Trophoblast cell (in vitro differentiated cells and primary cell): ENCODE data around the gene HIPK2.

Source experiments
- DNase-seq, 2 donors: peaks; one replicate each; pipeline ENCODE4 v3.0.0-alpha.2; 2016
- H2AFZ ChIP-seq: 2 replicates; pipeline ENCODE4 v1.6.1; 2013; ENCODE audit warnings: low read length, moderate library complexity, mild to moderate bottlenecking; ENCODE audit not compliant: insufficient read depth, poor library complexity
- H2AK5ac ChIP-seq: 2 replicates; pipeline ENCODE4 v1.6.1; 2013; ENCODE audit warnings: mild to moderate bottlenecking, low read length
- H2BK120ac ChIP-seq: 2 replicates; pipeline ENCODE4 v1.6.1; 2013; ENCODE audit warnings: low read length, mild to moderate bottlenecking, moderate library complexity; ENCODE audit not compliant: insufficient read depth, poor library complexity
- H2BK12ac ChIP-seq: 2 replicates; pipeline ENCODE4 v1.6.1; 2013; ENCODE audit warnings: mild to moderate bottlenecking, low read length, moderate library complexity
- H2BK5ac ChIP-seq: 2 replicates; pipeline ENCODE4 v1.6.1; 2013; ENCODE audit warnings: low read length, low read depth, moderate library complexity, mild to moderate bottlenecking; ENCODE audit not compliant: poor library complexity
- H3K14ac ChIP-seq: 2 replicates; pipeline ENCODE4 v1.6.1; 2013; ENCODE audit warnings: mild to moderate bottlenecking, low read length
- H3K18ac ChIP-seq: 2 replicates; pipeline ENCODE4 v1.6.1; 2013; ENCODE audit warnings: mild to moderate bottlenecking, low read length
- H3K23ac ChIP-seq: 2 replicates; pipeline ENCODE4 v1.6.1; 2013; ENCODE audit warnings: low read length
- H3K27ac ChIP-seq: 2 replicates; pipeline ENCODE4 v1.5.1; 2013; ENCODE audit warnings: low read depth, mild to moderate bottlenecking, inconsistent platforms, low read length, moderate library complexity
- H3K27me3 ChIP-seq: 2 replicates; pipeline ENCODE4 v1.6.1; 2013; ENCODE audit warnings: inconsistent platforms, mild to moderate bottlenecking, low read length, moderate library complexity; ENCODE audit not compliant: insufficient read depth
- H3K36me3 ChIP-seq, 2 experiments: 1 replicate in 1 of 2; 2 replicates in 1 of 2; pipeline ENCODE4 v1.6.1; 2013; ENCODE audit warnings: low read length in 2 of 2, mild to moderate bottlenecking in 2 of 2, moderate library complexity in 1 of 2; ENCODE audit not compliant: insufficient read depth in 2 of 2, control insufficient read depth in 1 of 2
- H3K4ac ChIP-seq: 2 replicates; pipeline ENCODE4 v1.6.1; 2013; ENCODE audit warnings: low read depth, mild to moderate bottlenecking, low read length, moderate library complexity
- H3K4me1 ChIP-seq, 2 experiments: 1 replicate in 1 of 2; 2 replicates in 1 of 2; pipeline ENCODE4 v1.6.1; 2013; ENCODE audit warnings: low read length in 2 of 2, mild to moderate bottlenecking in 2 of 2, moderate library complexity in 1 of 2; ENCODE audit not compliant: insufficient read depth in 2 of 2, control insufficient read depth in 1 of 2
- H3K4me2 ChIP-seq: 2 replicates; pipeline ENCODE4 v1.6.1; 2013; ENCODE audit warnings: inconsistent platforms, mild to moderate bottlenecking, low read length, moderate library complexity
- H3K4me3 ChIP-seq: 2 replicates; pipeline ENCODE4 v1.5.1; 2013; ENCODE audit warnings: mild to moderate bottlenecking, low read depth, low read length, inconsistent platforms
- H3K79me1 ChIP-seq: one replicate; pipeline ENCODE4 v1.6.1; 2013; ENCODE audit warnings: low read length
- H3K79me2 ChIP-seq: 2 replicates; pipeline ENCODE4 v1.6.1; 2013; ENCODE audit warnings: low read length, mild to moderate bottlenecking; ENCODE audit not compliant: control insufficient read depth, insufficient read depth, poor library complexity
- H3K9ac ChIP-seq: 2 replicates; pipeline ENCODE4 v1.6.1; 2013; ENCODE audit warnings: mild to moderate bottlenecking, low read length
- H3K9me3 ChIP-seq: 2 replicates; pipeline ENCODE4 v1.6.1; 2013; ENCODE audit warnings: low read depth, mild to moderate bottlenecking, control low read depth, inconsistent platforms, low read length; ENCODE audit not compliant: insufficient read depth
- H4K12ac ChIP-seq: 2 replicates; pipeline ENCODE4 v1.6.1; 2013; ENCODE audit warnings: low read depth, mild to moderate bottlenecking, low read length, moderate library complexity
- H4K8ac ChIP-seq: 2 replicates; pipeline ENCODE4 v1.6.1; 2013; ENCODE audit warnings: low read depth, mild to moderate bottlenecking, low read length, moderate library complexity
- H4K91ac ChIP-seq: one replicate; pipeline ENCODE4 v1.6.1; 2013; ENCODE audit warnings: low read depth, mild to moderate bottlenecking, low read length, moderate library complexity
- WGBS: extraction: QIAGEN DNeasy Blood & Tissue Kit; methylation state at CpG from one replicate; pipeline ENCODE4 v1.1.7; 2013; ENCODE audit warnings: missing lambda C conversion rate; ENCODE audit not compliant: insufficient read length, insufficient coverage; ENCODE audit errors: extremely low coverage; 5-methylcytosine and 5-hydroxymethylcytosine counted together

HIPK2 gene

DNA sequence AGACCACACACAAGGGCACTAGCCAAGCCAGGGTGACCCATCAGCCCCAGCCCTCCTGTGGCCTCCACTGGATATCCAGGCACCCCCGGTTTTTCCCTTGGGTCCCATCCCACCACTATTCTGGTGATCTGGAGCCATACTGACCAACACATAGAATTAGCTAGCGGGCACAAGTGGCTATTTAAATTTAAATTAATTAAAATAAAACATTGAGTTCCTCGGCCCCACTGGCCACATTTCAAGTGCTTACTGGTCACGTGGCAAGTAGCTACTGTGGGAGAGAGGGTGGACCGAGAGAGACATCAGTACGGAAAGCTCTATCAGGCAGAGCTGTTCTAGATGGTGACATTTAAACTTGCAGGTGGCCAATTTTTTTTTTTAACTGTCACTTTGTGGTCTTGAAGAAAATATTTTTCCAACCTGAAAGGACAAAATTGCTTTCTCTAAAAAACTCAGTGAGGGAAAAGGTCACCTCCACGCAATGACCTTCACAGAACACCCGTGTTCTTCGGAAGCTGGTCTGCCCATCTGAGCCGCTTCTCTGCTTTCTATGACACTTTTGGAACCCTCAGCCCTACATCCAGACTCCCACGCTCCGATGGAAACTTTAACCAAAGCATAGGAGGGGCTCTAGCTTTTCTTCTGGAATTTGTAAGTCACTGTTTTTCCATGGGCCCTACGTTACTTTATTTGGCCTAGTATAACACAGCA, 30.0 kb downstream of the HIPK2 start:
- Histone ChIP-seq H4K12ac (no peak overlapping the region), H3K4me1 (no peaks in the 10 kb centered on the region), H3K18ac (no peak overlapping the region), H2BK12ac (no peak overlapping the region), H2AFZ (no peak overlapping the region), H3K4me3 (no peak overlapping the region), H3K23ac (no peak overlapping the region), H4K91ac (no peak overlapping the region), H3K9ac (no peak overlapping the region), H3K4ac (no peak overlapping the region), H3K27me3 (no peaks in the 10 kb centered on the region), H3K27ac (no peak overlapping the region), H2BK5ac (no peak overlapping the region), H2AK5ac (no peak overlapping the region), H2BK120ac (no peak overlapping the region), H3K14ac (no peak overlapping the region), H4K8ac (no peak overlapping the region), H3K79me2 (no peaks in the 10 kb centered on the region), H3K9me3 (no peaks in the 10 kb centered on the region), H3K36me3 (no peaks in the 10 kb centered on the region), H3K4me2 (no peak overlapping the region), H3K79me1 (no peaks in the 10 kb centered on the region)
- WGBS = no CpG with 5 or more reads among the region's 13 CpGs
- DNase-seq = no peak

DNA sequence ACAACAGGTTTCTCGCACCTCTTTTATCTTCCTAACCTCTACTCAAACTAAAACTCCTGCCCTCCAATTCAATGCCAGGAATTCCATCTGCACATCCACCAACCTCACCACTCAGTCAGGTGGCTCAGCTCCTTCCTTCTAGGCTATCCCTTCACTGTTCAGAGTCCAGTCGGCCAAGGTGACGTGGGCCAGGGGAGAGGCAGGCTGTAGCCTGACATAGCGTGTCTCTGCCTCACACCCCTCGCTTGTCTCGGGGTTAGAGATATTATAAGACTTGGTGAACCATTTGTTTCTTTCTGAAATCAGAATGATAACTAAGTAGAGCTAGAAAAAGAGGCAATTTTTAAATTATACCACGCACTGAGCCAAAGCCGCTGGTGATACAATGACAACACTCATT, 31.1 kb downstream of the HIPK2 start:
- WGBS = no CpG with 5 or more reads among the region's 8 CpGs
- H3K4ac ChIP-seq = no peak overlapping the region
- H3K9me3 ChIP-seq = no peaks in the 10 kb centered on the region
- H3K18ac ChIP-seq = no peak overlapping the region
- no peak overlapping the region for H2AFZ ChIP-seq
- H4K91ac ChIP-seq = no peak overlapping the region
- no peak overlapping the region for H3K14ac ChIP-seq
- H2AK5ac ChIP-seq = no peak overlapping the region
- no peak overlapping the region for H4K8ac ChIP-seq
- no peak overlapping the region for H2BK12ac ChIP-seq
- H3K79me1 ChIP-seq = no peaks in the 10 kb centered on the region
- H4K12ac ChIP-seq = no peak overlapping the region
- no peak overlapping the region for H2BK120ac ChIP-seq
- no peaks in the 10 kb centered on the region for H3K36me3 ChIP-seq
- H3K9ac ChIP-seq = no peak overlapping the region
- H3K27ac ChIP-seq = no peak overlapping the region
- no peak overlapping the region for H3K4me3 ChIP-seq
- no peak overlapping the region for H2BK5ac ChIP-seq
- DNase-seq = no peak
- H3K4me2 ChIP-seq = no peak overlapping the region
- H3K23ac ChIP-seq = no peak overlapping the region
- H3K27me3 ChIP-seq = no peaks in the 10 kb centered on the region
- H3K79me2 ChIP-seq = no peaks in the 10 kb centered on the region
- H3K4me1 ChIP-seq = no peaks in the 10 kb centered on the region

DNA sequence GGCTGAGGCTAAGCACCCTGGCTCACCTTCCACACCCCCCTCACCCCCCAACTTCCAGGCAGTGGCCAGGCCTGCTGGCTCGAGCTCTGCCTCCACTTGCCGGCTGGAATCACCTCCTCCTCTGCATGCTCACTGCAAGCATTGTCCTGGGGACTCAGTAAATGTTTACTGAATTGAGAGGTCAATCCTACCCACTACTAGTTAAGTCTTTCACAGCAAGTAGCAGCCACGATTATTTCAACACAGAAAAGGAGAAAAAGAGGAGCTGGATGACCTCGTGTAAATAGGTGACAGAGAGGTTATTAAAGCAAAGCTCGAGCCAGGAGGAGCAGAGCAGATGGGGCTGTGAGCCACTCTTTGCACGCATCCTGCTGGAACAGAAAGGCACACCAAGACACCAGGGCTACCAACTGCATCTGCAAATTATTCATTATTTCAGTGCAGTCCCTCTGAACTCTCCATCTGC, 32.1 kb downstream of the HIPK2 start:
- Histone ChIP-seq H3K4me1 (no peaks in the 10 kb centered on the region), H2AFZ (no peak overlapping the region), H4K91ac (no peak overlapping the region), H3K36me3 (no peaks in the 10 kb centered on the region), H3K4me2 (no peak overlapping the region), H3K9ac (no peak overlapping the region), H3K9me3 (no peaks in the 10 kb centered on the region), H3K27me3 (no peaks in the 10 kb centered on the region), H3K27ac (no peak overlapping the region), H4K12ac (no peak overlapping the region), H3K4ac (no peak overlapping the region), H3K14ac (no peak overlapping the region), H3K4me3 (no peak overlapping the region), H2BK5ac (no peak overlapping the region), H2BK120ac (no peak overlapping the region), H3K79me2 (no peaks in the 10 kb centered on the region), H3K79me1 (no peaks in the 10 kb centered on the region), H3K18ac (no peak overlapping the region), H2BK12ac (no peak overlapping the region), H4K8ac (no peak overlapping the region), H2AK5ac (no peak overlapping the region), H3K23ac (no peak overlapping the region)
- DNase-seq = no peak
- no CpG with 5 or more reads among the region's 6 CpGs for WGBS

DNA sequence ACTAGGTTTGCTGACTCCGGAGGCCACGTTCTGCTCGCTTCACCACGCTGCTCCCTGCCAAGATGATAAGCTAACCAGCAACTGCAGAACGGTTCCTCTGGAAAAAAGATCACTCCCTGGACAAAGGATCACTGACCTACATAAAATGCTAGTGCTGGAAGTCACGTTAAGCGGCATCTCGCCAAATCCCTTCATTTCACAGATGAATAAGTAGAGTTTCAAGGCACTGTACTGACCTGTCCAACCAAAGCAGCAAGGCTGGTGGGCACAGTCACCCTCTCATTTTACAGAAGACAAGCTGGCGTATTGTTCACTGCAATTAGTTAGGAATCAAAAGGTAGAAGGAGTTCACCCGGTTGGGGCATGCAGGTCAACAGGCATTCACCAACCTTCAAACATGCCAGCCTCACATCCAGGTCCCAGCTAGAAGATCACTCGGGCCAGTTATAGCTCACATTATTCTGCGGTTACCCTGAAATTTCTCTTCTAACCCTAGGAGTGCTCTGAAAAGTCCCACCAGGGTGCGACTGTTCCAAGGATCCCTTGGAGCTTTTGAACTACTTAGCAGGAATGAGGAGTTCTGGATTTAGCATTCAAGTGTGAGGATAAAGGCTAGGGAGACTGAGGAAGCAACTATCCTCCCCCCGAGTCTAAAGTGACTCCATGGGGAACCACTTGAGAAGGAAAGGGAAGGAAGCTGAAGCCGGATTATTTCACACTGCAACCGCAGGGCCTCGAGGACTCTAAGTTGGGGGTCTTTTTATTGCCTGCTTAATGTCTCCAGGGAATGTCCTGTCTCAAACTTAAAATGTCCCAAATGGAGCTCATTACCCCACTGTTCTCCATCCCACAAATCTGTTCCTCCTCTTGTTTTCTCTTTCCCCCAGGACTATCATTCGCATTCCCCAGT, 32.8 kb downstream of the HIPK2 start:
- Histone ChIP-seq H2BK120ac (no peak overlapping the region), H3K18ac (no peak overlapping the region), H3K27me3 (no peaks in the 10 kb centered on the region), H2AK5ac (no peak overlapping the region), H4K12ac (no peak overlapping the region), H3K23ac (no peak overlapping the region), H3K14ac (no peak overlapping the region), H4K91ac (no peak overlapping the region), H3K4ac (no peak overlapping the region), H3K27ac (no peak overlapping the region), H3K4me3 (no peak overlapping the region), H4K8ac (no peak overlapping the region), H3K9me3 (no peaks in the 10 kb centered on the region), H2AFZ (no peak overlapping the region), H3K4me1 (no peaks in the 10 kb centered on the region), H2BK5ac (no peak overlapping the region), H3K79me1 (no peaks in the 10 kb centered on the region), H3K4me2 (no peak overlapping the region), H3K36me3 (no peaks in the 10 kb centered on the region), H3K79me2 (no peaks in the 10 kb centered on the region), H3K9ac (no peak overlapping the region), H2BK12ac (no peak overlapping the region)
- WGBS = no CpG with 5 or more reads among the region's 18 CpGs
- DNase-seq = no peak
